Duodenal mucosa (tissue), 2 donors: Measurements from ENCODE around the gene RPS3.

Experiments
- H3K27ac ChIP-seq: one replicate; pipeline ENCODE4 v1.7.0; 2013; ENCODE audit warnings: low read depth, low read length
- H3K27me3 ChIP-seq, 2 donors: one replicate each; pipeline ENCODE4 v1.7.0; 2013; ENCODE audit warnings: low read length in 2 of 2, control low read depth in 1 of 2; ENCODE audit not compliant: insufficient read depth in 2 of 2, control insufficient read depth in 1 of 2
- H3K36me3 ChIP-seq, 2 donors: one replicate each; pipeline ENCODE4 v1.7.0; 2013; ENCODE audit warnings: low read length in 2 of 2, control low read depth in 1 of 2; ENCODE audit not compliant: insufficient read depth in 2 of 2, control insufficient read depth in 1 of 2
- H3K4me1 ChIP-seq, 2 donors: one replicate each; pipeline ENCODE4 v1.7.0; 2013; ENCODE audit warnings: low read length in 2 of 2, control low read depth in 1 of 2; ENCODE audit not compliant: insufficient read depth in 2 of 2, control insufficient read depth in 1 of 2
- H3K4me3 ChIP-seq, 2 donors: one replicate each; pipeline ENCODE4 v1.7.0; 2013; ENCODE audit warnings: low read length in 2 of 2, low read depth in 1 of 2
- H3K9ac ChIP-seq, 2 donors: one replicate each; pipeline ENCODE4 v1.7.0; 2013; ENCODE audit warnings: low read length in 2 of 2, low read depth in 1 of 2
- H3K9me3 ChIP-seq, 2 donors: one replicate each; pipeline ENCODE4 v1.7.0; 2013; ENCODE audit warnings: low read length in 2 of 2, control low read depth in 1 of 2; ENCODE audit not compliant: control insufficient read depth in 1 of 2

The RPS3 gene

DNA sequence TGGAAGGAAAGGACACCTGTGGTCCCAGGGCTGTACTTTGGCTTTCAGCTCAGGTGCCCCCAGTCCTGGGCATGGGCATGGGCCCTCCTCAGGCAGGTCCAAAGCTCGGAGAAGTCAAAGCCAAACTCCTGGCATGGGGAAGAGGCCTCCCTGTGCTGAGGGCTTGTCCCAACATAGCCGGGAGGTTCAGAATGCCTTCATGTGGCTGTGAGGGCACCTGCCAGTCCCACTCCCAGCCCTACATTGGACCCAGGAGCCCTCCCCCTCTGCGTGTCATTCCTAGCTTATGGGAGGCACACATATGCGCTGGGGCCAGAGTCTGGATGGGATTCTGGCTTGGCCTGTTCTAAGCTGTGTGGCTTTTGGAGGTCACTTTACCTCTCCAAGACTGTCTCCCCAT lies 34.7 kb downstream of the RPS3 start:
- H3K4me1 ChIP-seq, result peaks cover 11 to 17% of the 10 kb centered on the region in 2 donors
- no peaks in the 10 kb centered on the region for H3K36me3 ChIP-seq
- H3K27ac ChIP-seq, result no peak overlapping the region

DNA sequence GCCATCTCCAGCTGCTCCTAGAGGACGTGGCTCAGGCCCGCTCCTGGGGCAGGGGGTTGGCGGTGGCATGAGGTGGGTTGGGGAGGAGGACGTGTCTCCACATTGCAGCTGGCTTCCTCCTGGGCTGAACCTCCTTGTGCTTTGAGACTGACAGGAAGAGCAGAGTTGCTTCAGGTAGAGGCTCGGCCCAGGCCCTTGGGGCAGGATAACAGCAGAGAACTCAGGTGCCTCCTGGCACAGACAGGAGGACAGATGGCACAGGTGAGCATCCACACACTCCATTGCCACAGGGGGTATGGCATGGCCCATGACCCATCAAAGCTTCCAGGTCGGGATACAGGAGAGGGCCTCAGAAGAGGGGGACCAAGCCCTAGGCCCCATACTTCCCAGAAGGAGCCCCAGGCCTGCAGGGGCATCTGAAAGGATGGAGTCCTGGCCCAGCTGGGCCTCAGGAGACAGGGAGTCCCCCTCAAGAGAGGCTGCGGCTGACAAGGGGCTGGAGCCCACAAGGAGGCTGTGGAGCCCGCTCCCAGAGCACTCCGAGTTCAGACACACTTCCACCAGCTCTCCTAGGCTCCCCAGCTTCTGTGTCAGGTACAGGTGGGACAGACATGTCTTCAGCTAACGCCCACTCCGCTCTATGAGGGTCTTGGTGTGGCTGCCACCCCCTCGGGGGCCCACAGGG lies 35.7 kb downstream of the RPS3 start:
- Histone ChIP-seq H3K9ac (no peak overlapping the region), H3K36me3 (no peaks in the 10 kb centered on the region), H3K27me3 (peaks cover 32 to 38% of the 10 kb centered on the region in 2 donors)

More for the DNA sequence above, 34.7 kb downstream of the RPS3 start:
- peaks cover 32 to 43% of the 10 kb centered on the region in 2 donors for H3K27me3 ChIP-seq
- H3K9me3 ChIP-seq, result no peaks in the 10 kb centered on the region
- H3K9ac ChIP-seq, result no peak overlapping the region
- no peak overlapping the region for H3K4me3 ChIP-seq

DNA sequence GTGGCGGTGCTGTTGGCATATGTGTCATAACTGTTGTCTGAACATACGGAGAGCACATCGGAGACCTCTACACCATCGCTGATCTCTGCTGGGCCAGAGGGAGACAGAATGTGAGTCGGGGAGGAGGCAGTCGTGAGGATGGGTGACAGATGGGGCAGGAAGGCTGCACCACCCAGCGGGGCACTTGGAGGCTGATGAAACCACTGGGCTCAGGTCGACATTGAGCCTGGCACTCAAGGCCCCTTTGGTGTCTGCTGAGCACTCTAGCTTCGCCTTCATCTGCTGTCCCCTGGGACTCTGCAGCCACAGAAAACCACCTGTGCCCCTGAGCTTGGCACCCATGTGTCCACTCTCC lies 36.2 kb downstream of the RPS3 start:
- no peaks in the 10 kb centered on the region for H3K36me3 ChIP-seq
- H3K4me3 ChIP-seq, result no peak overlapping the region
- peaks cover 9 to 16% of the 10 kb centered on the region in 2 donors for H3K4me1 ChIP-seq

More for the DNA sequence above, 35.7 kb downstream of the RPS3 start:
- no peaks in the 10 kb centered on the region for H3K9me3 ChIP-seq
- no peak overlapping the region for H3K4me3 ChIP-seq
- H3K27ac ChIP-seq, result no peak overlapping the region
- peaks cover 11 to 17% of the 10 kb centered on the region in 2 donors for H3K4me1 ChIP-seq

DNA sequence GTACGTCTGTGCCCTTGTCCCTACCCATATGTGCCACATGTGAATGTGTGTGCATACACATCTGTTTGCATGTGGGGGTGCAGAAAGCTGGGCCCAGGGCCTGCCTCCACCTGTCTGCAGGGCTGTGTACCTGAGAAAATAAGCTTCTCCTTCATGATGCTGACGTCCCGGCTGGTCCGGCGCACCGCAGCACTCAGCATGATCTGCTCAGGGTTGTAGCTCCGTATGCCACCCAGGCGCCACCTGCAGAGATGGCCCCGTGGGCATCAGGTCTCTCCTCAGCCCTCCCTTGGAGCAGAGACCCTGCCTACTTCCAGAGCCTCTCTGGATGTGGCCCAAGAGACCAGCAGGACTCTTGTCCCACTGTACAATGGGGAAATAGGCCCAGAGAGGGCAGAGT lies 37.5 kb downstream of the RPS3 start:
- H3K27me3 ChIP-seq, result peaks cover 17 to 23% of the 10 kb centered on the region in 2 donors
- H3K4me1 ChIP-seq, result peaks cover 3 to 9% of the 10 kb centered on the region in 2 donors

More for the DNA sequence above, 36.2 kb downstream of the RPS3 start:
- no peak overlapping the region for H3K9ac ChIP-seq
- H3K27me3 ChIP-seq, result peaks cover 30 to 35% of the 10 kb centered on the region in 2 donors
- H3K27ac ChIP-seq, result no peak overlapping the region
- no peaks in the 10 kb centered on the region for H3K9me3 ChIP-seq

DNA sequence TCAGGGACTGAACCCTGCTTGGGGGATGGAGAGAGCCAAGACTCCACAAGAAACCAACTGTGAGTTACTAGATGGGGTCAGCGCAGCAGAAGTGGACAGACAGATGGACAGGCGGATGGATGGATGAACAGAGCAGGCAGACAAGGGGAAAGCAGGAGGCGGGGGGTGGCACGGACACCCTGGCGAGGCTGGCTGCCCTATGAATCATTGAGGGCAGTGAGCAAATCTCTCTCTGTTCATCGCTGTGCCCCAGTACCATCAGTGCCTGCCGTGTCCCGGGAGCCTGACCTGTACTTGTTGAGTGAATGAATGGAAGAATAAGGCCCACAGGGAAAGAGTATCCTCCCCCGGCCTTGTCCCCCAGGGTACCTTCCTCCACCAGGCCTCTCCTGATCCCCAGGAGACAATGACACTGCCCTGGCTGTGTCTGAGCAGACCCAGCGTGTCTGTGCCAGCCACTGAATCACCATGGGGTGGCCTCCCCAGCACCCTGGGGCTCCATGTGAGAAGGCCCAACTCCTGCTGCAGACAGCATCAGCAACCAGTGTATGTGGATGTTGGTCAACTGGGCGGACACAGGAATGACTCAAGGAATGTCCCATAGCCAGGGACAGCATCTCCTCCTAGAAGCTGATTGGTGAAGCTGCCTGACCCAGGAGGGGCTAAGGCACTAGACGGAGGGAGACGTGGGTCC lies 38.8 kb downstream of the RPS3 start:
- peaks cover 4 to 10% of the 10 kb centered on the region in 2 donors for H3K27me3 ChIP-seq
- H3K4me1 ChIP-seq, result peaks cover 0 to 6% of the 10 kb centered on the region in 2 donors
- H3K9ac ChIP-seq, result no peak overlapping the region
- H3K9me3 ChIP-seq, result no peaks in the 10 kb centered on the region
- no peaks in the 10 kb centered on the region for H3K36me3 ChIP-seq
- H3K4me3 ChIP-seq, result no peak overlapping the region
- no peak overlapping the region for H3K27ac ChIP-seq

More for the DNA sequence above, 37.5 kb downstream of the RPS3 start:
- Histone ChIP-seq H3K4me3 (no peak overlapping the region), H3K27ac (no peak overlapping the region), H3K9ac (no peak overlapping the region), H3K9me3 (no peaks in the 10 kb centered on the region), H3K36me3 (no peaks in the 10 kb centered on the region)

DNA sequence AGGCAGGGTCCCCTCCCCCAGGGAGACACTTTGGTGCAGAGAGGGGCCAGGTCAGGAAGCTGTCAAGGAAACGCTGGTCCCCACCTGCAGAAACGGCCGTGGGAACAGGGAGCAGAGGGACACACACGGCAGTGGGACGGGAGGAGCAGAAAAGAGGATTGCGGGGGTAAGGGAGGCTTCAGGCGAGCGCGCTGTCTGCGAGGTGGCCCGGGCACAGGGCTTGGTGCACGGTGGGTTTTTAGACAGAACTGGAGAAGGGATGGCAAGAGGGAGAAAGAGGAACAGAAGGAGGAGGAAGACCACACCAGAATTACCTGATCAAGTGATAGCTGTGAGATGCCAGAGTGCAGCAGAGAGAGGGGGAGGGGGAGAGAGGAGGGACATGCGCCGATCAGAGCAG lies 39.7 kb downstream of the RPS3 start:
- H3K27me3 ChIP-seq, result peaks cover 0 to under 1% of the 10 kb centered on the region in 2 donors
- H3K4me1 ChIP-seq, result no peaks in the 10 kb centered on the region
- no peaks in the 10 kb centered on the region for H3K36me3 ChIP-seq
- H3K4me3 ChIP-seq, result no peak overlapping the region
- H3K27ac ChIP-seq, result no peak overlapping the region
- no peaks in the 10 kb centered on the region for H3K9me3 ChIP-seq
- no peak overlapping the region for H3K9ac ChIP-seq

DNA sequence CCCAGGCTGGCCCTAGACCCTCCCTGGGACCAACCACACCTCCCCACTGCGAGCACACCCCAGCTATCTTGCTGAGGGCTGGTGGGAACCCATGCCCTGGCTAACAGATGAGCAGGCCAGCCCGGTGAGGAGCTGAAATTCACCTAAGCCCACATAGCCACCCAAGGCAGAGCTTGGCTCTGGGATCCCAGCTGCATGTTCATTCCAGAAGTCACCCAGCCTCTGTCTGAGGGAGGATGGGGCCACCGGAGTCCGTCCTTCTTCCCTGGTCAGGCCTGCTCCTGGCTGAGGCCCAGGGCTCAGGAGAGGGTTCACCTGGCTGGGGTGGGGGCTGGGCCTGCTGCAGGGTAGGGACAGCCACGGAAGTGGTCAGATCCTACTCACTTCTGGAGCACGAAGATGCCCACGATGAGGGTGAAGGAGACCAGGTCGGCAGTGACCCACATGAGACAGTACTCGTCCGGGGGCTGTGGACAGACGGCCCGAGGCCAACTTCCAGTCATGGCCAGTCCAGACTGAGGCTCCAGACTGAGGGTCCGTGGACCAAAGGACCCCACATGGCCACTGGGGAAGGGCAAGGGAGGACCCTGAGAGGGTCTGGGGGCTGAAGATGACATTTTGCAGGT lies 40.3 kb downstream of the RPS3 start:
- no peak overlapping the region for H3K9ac ChIP-seq
- no peaks in the 10 kb centered on the region for H3K36me3 ChIP-seq
- no peaks in the 10 kb centered on the region for H3K4me1 ChIP-seq
- H3K4me3 ChIP-seq, result no peak overlapping the region
- H3K27me3 ChIP-seq, result no peaks in the 10 kb centered on the region
- H3K27ac ChIP-seq, result no peak overlapping the region
- H3K9me3 ChIP-seq, result no peaks in the 10 kb centered on the region

DNA sequence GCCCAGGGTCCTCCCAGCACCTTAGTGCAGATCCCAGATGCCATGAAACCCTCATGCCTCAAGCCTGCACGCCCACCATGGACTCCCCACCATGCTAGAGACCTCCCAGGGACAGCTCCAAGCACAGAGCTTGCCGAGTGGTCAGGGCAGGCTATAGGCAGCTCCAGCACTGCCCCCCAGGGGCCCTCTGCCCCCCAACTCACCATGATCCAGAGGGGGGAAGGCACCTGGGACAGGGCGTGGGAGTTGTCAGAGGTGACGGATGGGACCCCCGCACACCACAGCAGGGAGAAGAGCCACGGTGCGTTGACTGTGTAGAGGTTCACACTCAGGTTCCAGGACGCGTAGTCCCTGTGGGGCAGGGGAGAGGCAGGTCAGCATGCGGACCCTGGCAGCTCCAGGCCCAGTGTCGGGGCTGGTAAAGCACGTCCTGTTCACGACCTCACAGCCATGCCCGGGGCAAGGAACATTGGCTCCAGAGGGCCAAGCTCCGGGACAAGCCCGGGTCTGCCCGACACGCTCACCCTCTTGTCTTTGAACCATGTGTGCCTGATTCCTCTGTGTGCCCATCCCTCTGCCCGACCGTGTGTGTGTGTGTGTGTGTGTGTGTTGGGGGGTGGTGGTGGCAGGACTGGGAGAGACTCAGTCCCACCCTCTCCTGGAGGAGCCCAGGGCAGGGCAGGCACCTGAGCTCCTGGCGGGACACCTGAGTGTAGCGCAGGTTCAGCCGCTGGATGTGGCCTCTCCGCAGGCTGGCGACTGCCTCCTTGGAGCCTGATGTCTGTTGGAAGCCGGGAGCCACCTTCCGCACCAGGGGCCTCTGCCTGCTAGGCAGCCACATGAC lies 41.9 kb downstream of the RPS3 start:
- Histone ChIP-seq H3K4me3 (no peak overlapping the region), H3K27me3 (no peaks in the 10 kb centered on the region), H3K4me1 (no peaks in the 10 kb centered on the region)

DNA sequence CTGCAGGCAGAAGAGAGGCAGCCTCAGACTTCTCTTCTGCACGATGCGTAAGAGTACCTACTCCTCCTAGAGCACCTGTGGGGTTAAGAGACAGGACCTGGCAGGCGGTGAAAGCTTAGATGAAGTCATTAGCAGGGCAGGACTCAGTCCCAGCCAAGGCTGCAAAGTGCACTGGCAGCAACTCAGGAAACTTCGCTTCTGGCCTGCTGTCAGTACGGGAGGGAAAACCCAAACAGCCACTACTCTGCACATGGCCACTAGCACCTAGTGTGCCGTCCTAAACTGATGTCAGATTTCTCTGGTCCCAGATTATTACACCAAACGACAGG lies 42.5 kb downstream of the RPS3 start:
- Histone ChIP-seq H3K27ac (no peak overlapping the region), H3K27me3 (no peaks in the 10 kb centered on the region), H3K9me3 (no peaks in the 10 kb centered on the region), H3K4me1 (no peaks in the 10 kb centered on the region), H3K36me3 (no peaks in the 10 kb centered on the region), H3K4me3 (no peak overlapping the region), H3K9ac (no peak overlapping the region)

More for the DNA sequence above, 41.9 kb downstream of the RPS3 start:
- Histone ChIP-seq H3K36me3 (no peaks in the 10 kb centered on the region), H3K9ac (no peak overlapping the region), H3K27ac (no peak overlapping the region), H3K9me3 (no peaks in the 10 kb centered on the region)
